ENCODE results near the gene PLPPR5. TPM values are rescaled to one million over a fixed set of nuclear protein-coding genes. Genes with fewer than 3 reads are reported as not detected.
"Not testable (repeated sequence)": the region's sequence is repeated elsewhere in the genome, so short reads cannot be mapped to it uniquely, and the experiment has no call there.

Gene PLPPR5
- polyA plus RNA-seq, 1 donor (not counting 4 experiments of a cell fraction or from before 2014, with no cell fraction given) = 0.93 TPM

GRCh38 chr1:99049745-99050144 is 45.1 kb upstream of the PLPPR5 start:
- Histone ChIP-seq H3K4me2 (ENCODE audit: control insufficient read depth, extremely low read depth, insufficient read depth, low read depth, low read length) (no peak overlapping the region), H3K4me1 (ENCODE audit: control insufficient read depth, extremely low read depth, insufficient read depth, low read length) (no peaks in the 10 kb centered on the region), H4K20me1 (ENCODE audit: control insufficient read depth, extremely low read depth, insufficient read depth, low read length) (no peaks in the 10 kb centered on the region), H3K4me3 (ENCODE audit: control insufficient read depth in 2 of 3, extremely low read depth in 1 of 3, insufficient read depth in 2 of 3, low read depth in 1 of 3, low read length in 3 of 3) (no peak overlapping the region), H2AFZ (ENCODE audit: control insufficient read depth, low read length) (no peak overlapping the region), H3K9ac (ENCODE audit: control insufficient read depth, extremely low read depth, insufficient read depth, low read length) (no peak overlapping the region), H3K27ac (ENCODE audit: control insufficient read depth, insufficient read depth, low read length) (no peak overlapping the region), H3K27me3 (ENCODE audit: control insufficient read depth, extremely low read depth, insufficient read depth, low read length) (no peaks in the 10 kb centered on the region), H3K36me3 (ENCODE audit: control insufficient read depth in 2 of 2, extremely low read depth in 1 of 2, insufficient read depth in 2 of 2, low read length in 2 of 2) (no peaks in the 10 kb centered on the region), H3K9me3 (ENCODE audit: control insufficient read depth, low read depth, low read length) (no peaks in the 10 kb centered on the region), H3K79me2 (ENCODE audit: control insufficient read depth, insufficient read depth, low read length) (no peaks in the 10 kb centered on the region), H3K9me1 (ENCODE audit: control insufficient read depth, extremely low read depth, insufficient read depth, low read length) (no peaks in the 10 kb centered on the region)
- no peak for FAIRE-seq
- DNase-seq (ENCODE audit: low read depth, low spot score) = no peak
- dilution Hi-C loops (cut with MboI; ENCODE audit: extremely low pct_ligation_motif_present, low sequenced_read_pairs) = no loop called here
- TF ChIP-seq CTCF (optimal IDR thresholded peaks at IDR 0.05 in 1 of 3, IDR thresholded peaks at IDR 0.05 in 1 of 3, conservative IDR thresholded peaks at IDR 0.05 in 1 of 3; ENCODE audit: extremely low read depth in 1 of 3, insufficient read depth in 2 of 3, low read length in 3 of 3) (no peak), EZH2 (IDR thresholded peaks at IDR 0.05; ENCODE audit: low read length) (no peak)

- H3K4me1 ChIP-seq (ENCODE audit: control insufficient read depth, extremely low read depth, insufficient read depth, low read length); dilution Hi-C loops (cut with MboI; ENCODE audit: extremely low pct_ligation_motif_present, low sequenced_read_pairs); H3K36me3 ChIP-seq (ENCODE audit: control insufficient read depth in 2 of 2, extremely low read depth in 1 of 2, insufficient read depth in 2 of 2, low read length in 2 of 2); H3K4me3 ChIP-seq (ENCODE audit: control insufficient read depth in 2 of 3, extremely low read depth in 1 of 3, insufficient read depth in 2 of 3, low read depth in 1 of 3, low read length in 3 of 3); H3K4me2 ChIP-seq (ENCODE audit: control insufficient read depth, extremely low read depth, insufficient read depth, low read depth, low read length); H2AFZ ChIP-seq (ENCODE audit: control insufficient read depth, low read length); H3K9me1 ChIP-seq (ENCODE audit: control insufficient read depth, extremely low read depth, insufficient read depth, low read length); H3K9me3 ChIP-seq (ENCODE audit: control insufficient read depth, low read depth, low read length); H3K9ac ChIP-seq (ENCODE audit: control insufficient read depth, extremely low read depth, insufficient read depth, low read length); H3K79me2 ChIP-seq (ENCODE audit: control insufficient read depth, insufficient read depth, low read length); H4K20me1 ChIP-seq (ENCODE audit: control insufficient read depth, extremely low read depth, insufficient read depth, low read length); H3K27ac ChIP-seq (ENCODE audit: control insufficient read depth, insufficient read depth, low read length); FAIRE-seq; H3K27me3 ChIP-seq (ENCODE audit: control insufficient read depth, extremely low read depth, insufficient read depth, low read length); DNase-seq (ENCODE audit: low read depth, low spot score): not testable (repeated sequence)
Observed at GRCh38 chr1:99036746-99037145, 32.1 kb upstream of the PLPPR5 start.

- Histone ChIP-seq H2AFZ (ENCODE audit: control insufficient read depth, low read length) (no peak overlapping the region), H4K20me1 (ENCODE audit: control insufficient read depth, extremely low read depth, insufficient read depth, low read length) (no peaks in the 10 kb centered on the region), H3K9me3 (ENCODE audit: control insufficient read depth, low read depth, low read length) (no peaks in the 10 kb centered on the region), H3K27ac (ENCODE audit: control insufficient read depth, insufficient read depth, low read length) (no peak overlapping the region), H3K4me1 (ENCODE audit: control insufficient read depth, extremely low read depth, insufficient read depth, low read length) (no peaks in the 10 kb centered on the region), H3K9me1 (ENCODE audit: control insufficient read depth, extremely low read depth, insufficient read depth, low read length) (no peaks in the 10 kb centered on the region), H3K4me2 (ENCODE audit: control insufficient read depth, extremely low read depth, insufficient read depth, low read depth, low read length) (no peak overlapping the region), H3K79me2 (ENCODE audit: control insufficient read depth, insufficient read depth, low read length) (no peaks in the 10 kb centered on the region), H3K27me3 (ENCODE audit: control insufficient read depth, extremely low read depth, insufficient read depth, low read length) (peaks cover 4% of the 10 kb centered on the region), H3K4me3 (ENCODE audit: control insufficient read depth in 2 of 3, extremely low read depth in 1 of 3, insufficient read depth in 2 of 3, low read depth in 1 of 3, low read length in 3 of 3) (no peak overlapping the region), H3K36me3 (ENCODE audit: control insufficient read depth in 2 of 2, extremely low read depth in 1 of 2, insufficient read depth in 2 of 2, low read length in 2 of 2) (no peaks in the 10 kb centered on the region), H3K9ac (ENCODE audit: control insufficient read depth, extremely low read depth, insufficient read depth, low read length) (no peak overlapping the region)
- TF ChIP-seq EZH2 (IDR thresholded peaks at IDR 0.05; ENCODE audit: low read length) (no peak), CTCF (optimal IDR thresholded peaks at IDR 0.05 in 1 of 3, IDR thresholded peaks at IDR 0.05 in 1 of 3, conservative IDR thresholded peaks at IDR 0.05 in 1 of 3; ENCODE audit: extremely low read depth in 1 of 3, insufficient read depth in 2 of 3, low read length in 3 of 3) (no peak)
- dilution Hi-C loops (cut with MboI; ENCODE audit: extremely low pct_ligation_motif_present, low sequenced_read_pairs) = no loop called here
- DNase-seq (ENCODE audit: low read depth, low spot score) (no peak), FAIRE-seq (no peak)
Observed at GRCh38 chr1:99018313-99018712, 13.7 kb upstream of the PLPPR5 start.
